PC-3 (cell line): ENCODE measurements around the gene GTPBP2. TPM values are rescaled to one million over a fixed set of nuclear protein-coding genes. Genes with fewer than 3 reads are reported as not detected.

Experiments
- ATAC-seq: fragments of 200-7000 bp; cut with Tn5 transposase; 2 replicates; pipeline ENCODE4 v1.9.1; 2020; ENCODE audit warnings: mild to moderate bottlenecking, moderate library complexity
- BruUV-seq: library from RNA; stranded (reverse); fragments of 400-500 nt; replicated peaks from 2 replicates; lab custom pipeline; 2021; lab: Mats Ljungman, UMichigan
- CTCF ChIA-PET: fragments of 300-600 bp; sonication (Branson Sonifier 250); formaldehyde crosslinking; loops from one replicate; lab custom pipeline; 2022; ENCODE audit warnings: antibody characterized with exemption; lab: Charles Lee
- POLR2A ChIA-PET: fragments of 300-600 bp; sonication (Branson Sonifier 250); formaldehyde crosslinking; loops from one replicate; lab custom pipeline; 2022; ENCODE audit warnings: antibody characterized with exemption; ENCODE audit not compliant: unreplicated experiment; lab: Charles Lee
- DNase-seq: peaks from one replicate; pipeline ENCODE4 v3.0.0-alpha.2; 2015
- H2AFZ ChIP-seq: fragments of 300-600 bp; sonication (generic); 2 replicates; pipeline ENCODE4 v1.6.0; 2016; ENCODE audit warnings: antibody characterized with exemption, low read length
- H3F3A ChIP-seq: fragments of 300-600 bp; sonication (generic); one replicate; pipeline ENCODE4 v1.6.0; 2017; ENCODE audit warnings: antibody characterized with exemption, low read length, control low read depth, mild to moderate bottlenecking; ENCODE audit not compliant: unreplicated experiment
- H3K27ac ChIP-seq: fragments of 300-600 bp; sonication (generic); 2 replicates; pipeline ENCODE4 v1.5.1; 2016; ENCODE audit warnings: mild to moderate bottlenecking, low read length
- H3K27me3 ChIP-seq: fragments of 300-600 bp; sonication (generic); 2 replicates; pipeline ENCODE4 v1.6.1; 2016; ENCODE audit warnings: low read length, mixed read lengths
- H3K36me3 ChIP-seq: fragments of 300-600 bp; sonication (generic); 2 replicates; pipeline ENCODE4 v1.6.1; 2016; ENCODE audit warnings: low read depth, mixed run types, low read length, mixed read lengths
- H3K4me1 ChIP-seq: fragments of 300-600 bp; sonication (generic); 2 replicates; pipeline ENCODE4 v1.5.1; 2016; ENCODE audit warnings: low read length; ENCODE audit not compliant: insufficient read depth
- H3K4me2 ChIP-seq: fragments of 300-600 bp; sonication (generic); 2 replicates; pipeline ENCODE4 v1.6.0; 2016; ENCODE audit warnings: low read length
- H3K4me3 ChIP-seq: fragments of 300-600 bp; sonication (generic); 2 replicates; pipeline ENCODE4 v1.5.1; 2016; ENCODE audit warnings: mild to moderate bottlenecking, low read length, mixed read lengths
- H3K79me2 ChIP-seq: fragments of 300-600 bp; sonication (generic); 2 replicates; pipeline ENCODE4 v1.6.1; 2017; ENCODE audit warnings: low read length, mixed read lengths
- H3K9ac ChIP-seq: fragments of 300-600 bp; sonication (generic); 2 replicates; pipeline ENCODE4 v1.6.0; 2016; ENCODE audit warnings: mild to moderate bottlenecking, low read length
- H3K9me2 ChIP-seq: fragments of 300-600 bp; sonication (generic); replicated peaks from 2 replicates; pipeline ENCODE4 v1.6.1; 2016; ENCODE audit warnings: mixed run types, low read length, mixed read lengths
- H3K9me3 ChIP-seq: fragments of 300-600 bp; sonication (generic); 2 replicates; pipeline ENCODE4 v1.6.1; 2016; ENCODE audit warnings: low read length, mixed read lengths
- H4K20me1 ChIP-seq: fragments of 300-600 bp; sonication (generic); 2 replicates; pipeline ENCODE4 v1.6.1; 2016; ENCODE audit warnings: low read length, mixed read lengths
- CTCF ChIP-seq: fragments of 300-600 bp; sonication (generic); conservative IDR thresholded peaks from 2 replicates; pipeline ENCODE4 v1.5.1; 2017; ENCODE audit warnings: antibody characterized with exemption, low read depth, mild to moderate bottlenecking, low read length
- EZH2 ChIP-seq: fragments of 300-600 bp; sonication (generic); IDR thresholded peaks from one replicate; pipeline ENCODE4 v1.6.1; 2017; ENCODE audit warnings: antibody characterized with exemption, mild to moderate bottlenecking, low read length; ENCODE audit not compliant: unreplicated experiment
- EZH2phosphoT487 ChIP-seq: fragments of 300-600 bp; sonication (generic); IDR thresholded peaks from 2 replicates; pipeline ENCODE4 v1.6.1; 2018; ENCODE audit warnings: mild to moderate bottlenecking, antibody characterized with exemption, low read length, borderline replicate concordance
- intact Hi-C: fragments of 100-400 bp; cut with micrococcal nuclease; formaldehyde crosslinking; loops from 2 replicates; pipeline ENCODE4 v1.9.0; 2023
- total RNA-seq: library from RNA; depleted of rRNA; stranded (reverse); fragments of >200 nt; gene quantifications from 2 replicates; pipeline ENCODE4 v1.2.3, GENCODE V29; 2014

Gene GTPBP2
- total RNA-seq, 1 experiment from 2014 or later: 38.1 TPM

- Histone ChIP-seq H3K9me3 (no peaks in the 10 kb centered on the region), H3K4me2 (peak overlapping the region; percentile 100), H3K27me3 (no peaks in the 10 kb centered on the region), H3K9me2 (no peaks in the 10 kb centered on the region), H3K4me3 (peak overlapping the region; percentile 46), H3K4me1 (peaks cover 27% of the 10 kb centered on the region), H3K79me2 (peaks cover 31% of the 10 kb centered on the region), H4K20me1 (no peaks in the 10 kb centered on the region), H3F3A (no peaks in the 10 kb centered on the region), H2AFZ (no peak overlapping the region; the same call in 1 of the 2 replicates), H3K36me3 (peaks cover 30% of the 10 kb centered on the region), H3K27ac (peak overlapping the region; percentile 68), H3K9ac (peak overlapping the region; percentile 39)
- ATAC-seq (peak; percentile 18), DNase-seq (peak; percentile 97)
- ChIA-PET POLR2A (interaction anchor here (0.5 kb wide), 1 partner anchor 845 kb away, joined by 22 read pairs; the partner anchor contains the start of gene BICRAL), CTCF (no interaction called here)
- intact Hi-C loops: no loop called here
- TF ChIP-seq CTCF (no peak), EZH2 (no peak), EZH2phosphoT487 (no peak)
- BruUV-seq: no TSS peak
Measured at GRCh38 chr6:43627008-43627825, 1.8 kb downstream of the GTPBP2 start.

GRCh38 chr6:43625393-43625992 lies 3.6 kb downstream of the GTPBP2 start:
- ATAC-seq (no peak), DNase-seq (no peak)
- intact Hi-C loops: no loop called here
- Histone ChIP-seq H4K20me1 (no peaks in the 10 kb centered on the region), H3F3A (no peaks in the 10 kb centered on the region), H3K9me3 (no peaks in the 10 kb centered on the region), H3K27me3 (no peaks in the 10 kb centered on the region), H3K4me2 (no peak overlapping the region), H3K79me2 (peaks cover 31% of the 10 kb centered on the region), H3K36me3 (peaks cover 37% of the 10 kb centered on the region), H3K9me2 (no peaks in the 10 kb centered on the region), H3K4me1 (peaks cover 21% of the 10 kb centered on the region), H3K27ac (no peak overlapping the region), H3K4me3 (no peak overlapping the region), H3K9ac (no peak overlapping the region), H2AFZ (no peak overlapping the region)
- no peak for TF ChIP-seq EZH2phosphoT487
- TF ChIP-seq CTCF: no peak
- no peak for TF ChIP-seq EZH2
- ChIA-PET CTCF (no interaction called here), POLR2A (no interaction called here)
- BruUV-seq: no TSS peak
